ENCODE data around the gene SVIL. TPM values are rescaled to one million over a fixed set of nuclear protein-coding genes. Genes with fewer than 3 reads are reported as not detected.
A peak's percentile ranks its signal among the peaks of the same experiment; 100 is the strongest.

The SVIL gene
- total RNA-seq, 1 experiment from 2014 or later, result 15.3 TPM

GRCh38 chr10:29473406-29474100 is 161.2 kb downstream of the SVIL start:
- Mint-ChIP-seq H3K27me3 (ENCODE audit: low read depth) (no peaks in the 10 kb centered on the region), H3K36me3 (ENCODE audit: insufficient read depth in 1 of 3, low read depth in 3 of 3) (peaks cover 4 to 26% (median 11%) of the 10 kb centered on the region in 3 experiments; a peak in 6 of 7 replicates), H3K4me1 (peaks cover 17 to 38% of the 10 kb centered on the region in 2 experiments), H3K4me3 (no peak overlapping the region), H3K9me3 (no peaks in the 10 kb centered on the region), H3K27ac (peak overlapping the region in 2 of 3 experiments; percentile 45 to 57; a peak in 2 of 7 replicates)
- TF ChIP-seq, protein P1, sequence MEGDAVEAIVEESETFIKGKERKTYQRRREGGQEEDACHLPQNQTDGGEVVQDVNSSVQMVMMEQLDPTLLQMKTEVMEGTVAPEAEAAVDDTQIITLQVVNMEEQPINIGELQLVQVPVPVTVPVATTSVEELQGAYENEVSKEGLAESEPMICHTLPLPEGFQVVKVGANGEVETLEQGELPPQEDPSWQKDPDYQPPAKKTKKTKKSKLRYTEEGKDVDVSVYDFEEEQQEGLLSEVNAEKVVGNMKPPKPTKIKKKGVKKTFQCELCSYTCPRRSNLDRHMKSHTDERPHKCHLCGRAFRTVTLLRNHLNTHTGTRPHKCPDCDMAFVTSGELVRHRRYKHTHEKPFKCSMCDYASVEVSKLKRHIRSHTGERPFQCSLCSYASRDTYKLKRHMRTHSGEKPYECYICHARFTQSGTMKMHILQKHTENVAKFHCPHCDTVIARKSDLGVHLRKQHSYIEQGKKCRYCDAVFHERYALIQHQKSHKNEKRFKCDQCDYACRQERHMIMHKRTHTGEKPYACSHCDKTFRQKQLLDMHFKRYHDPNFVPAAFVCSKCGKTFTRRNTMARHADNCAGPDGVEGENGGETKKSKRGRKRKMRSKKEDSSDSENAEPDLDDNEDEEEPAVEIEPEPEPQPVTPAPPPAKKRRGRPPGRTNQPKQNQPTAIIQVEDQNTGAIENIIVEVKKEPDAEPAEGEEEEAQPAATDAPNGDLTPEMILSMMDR (conservative IDR thresholded peaks at IDR 0.05), result no peak
- Histone ChIP-seq H3K4ac (ENCODE audit: low read depth, low read length) (no peak overlapping the region), H3K79me2 (ENCODE audit: insufficient read depth, low read length) (no peaks in the 10 kb centered on the region), H2BK5ac (ENCODE audit: insufficient read length, low read length) (no peak overlapping the region), H2BK15ac (ENCODE audit: low read depth, low read length) (no peak overlapping the region), H2AFZ (ENCODE audit: low read length) (no peak overlapping the region), H2AK5ac (ENCODE audit: insufficient read length, low read length) (no peak overlapping the region), H3K27me3 (ENCODE audit: insufficient read depth, low read length) (no peaks in the 10 kb centered on the region), H4K91ac (ENCODE audit: insufficient read length, low read depth, low read length) (no peak overlapping the region), H3K4me1 (ENCODE audit: insufficient read depth, low read length) (no peaks in the 10 kb centered on the region; the same call in 1 of the 2 replicates), H3K9ac (ENCODE audit: extremely low read depth, insufficient read length, low read length) (no peak overlapping the region), H4K8ac (replicated peaks; ENCODE audit: insufficient read length, low read depth, low read length) (no peak overlapping the region), H3K23ac (ENCODE audit: insufficient read length, low read depth, low read length) (no peak overlapping the region), H3K4me2 (ENCODE audit: insufficient read depth, insufficient read length, low read length) (no peak overlapping the region), H4K5ac (ENCODE audit: insufficient read length, low read depth, low read length) (no peak overlapping the region), H2BK120ac (ENCODE audit: low read depth, low read length, poor library complexity, severe bottlenecking) (no peak overlapping the region), H3T11ph (ENCODE audit: low read length) (no peak overlapping the region), H3K18ac (ENCODE audit: insufficient read length, low read depth, low read length) (no peak overlapping the region), H3K79me1 (ENCODE audit: insufficient read depth, low read depth, low read length, poor library complexity, severe bottlenecking) (no peaks in the 10 kb centered on the region), H2BK12ac (ENCODE audit: insufficient read length, low read depth, low read length) (no peak overlapping the region), H3K23me2 (ENCODE audit: insufficient read length, low read depth, low read length, poor library complexity, severe bottlenecking) (no peaks in the 10 kb centered on the region), H3K9me3 (ENCODE audit: control insufficient read depth, low read depth, low read length) (no peaks in the 10 kb centered on the region), H2BK20ac (ENCODE audit: low read depth, low read length, poor library complexity, severe bottlenecking) (no peak overlapping the region), H3K56ac (ENCODE audit: insufficient read length, low read depth, low read length) (no peak overlapping the region), H3K27ac (ENCODE audit: insufficient read length, low read depth, low read length) (no peak overlapping the region), H4K20me1 (ENCODE audit: control insufficient read depth, insufficient read depth, insufficient read length) (no peaks in the 10 kb centered on the region), H3K14ac (ENCODE audit: insufficient read depth, low read length) (no peak overlapping the region)
- DNase-seq, result no peak
- no CpG with 5 or more reads among the region's 19 CpGs for WGBS (ENCODE audit: extremely low coverage, insufficient read length, low lambda C conversion rate)
